Measurements from ENCODE around the gene F2RL2.

Gene F2RL2

DNA sequence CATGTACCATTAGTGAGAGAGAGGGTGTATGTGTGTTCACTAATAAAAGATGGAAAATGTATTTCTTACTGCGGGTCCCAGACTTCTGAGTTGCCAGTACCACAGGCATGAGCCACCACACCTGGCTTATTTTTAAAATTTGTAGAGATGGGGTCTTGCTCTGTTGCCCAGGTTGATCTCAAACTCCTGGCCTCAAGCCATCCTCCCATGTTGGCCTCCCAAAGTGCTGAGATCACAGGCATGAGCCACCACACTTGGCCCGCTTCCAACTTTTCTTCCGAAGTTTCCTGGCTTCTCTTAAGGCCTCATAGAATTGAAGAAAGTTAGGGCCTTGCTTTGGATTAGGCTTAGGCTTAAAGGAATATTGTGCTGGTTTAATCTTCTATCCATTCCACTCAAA lies 40.4 kb upstream of the F2RL2 start:
- TF ChIP-seq, protein P1, sequence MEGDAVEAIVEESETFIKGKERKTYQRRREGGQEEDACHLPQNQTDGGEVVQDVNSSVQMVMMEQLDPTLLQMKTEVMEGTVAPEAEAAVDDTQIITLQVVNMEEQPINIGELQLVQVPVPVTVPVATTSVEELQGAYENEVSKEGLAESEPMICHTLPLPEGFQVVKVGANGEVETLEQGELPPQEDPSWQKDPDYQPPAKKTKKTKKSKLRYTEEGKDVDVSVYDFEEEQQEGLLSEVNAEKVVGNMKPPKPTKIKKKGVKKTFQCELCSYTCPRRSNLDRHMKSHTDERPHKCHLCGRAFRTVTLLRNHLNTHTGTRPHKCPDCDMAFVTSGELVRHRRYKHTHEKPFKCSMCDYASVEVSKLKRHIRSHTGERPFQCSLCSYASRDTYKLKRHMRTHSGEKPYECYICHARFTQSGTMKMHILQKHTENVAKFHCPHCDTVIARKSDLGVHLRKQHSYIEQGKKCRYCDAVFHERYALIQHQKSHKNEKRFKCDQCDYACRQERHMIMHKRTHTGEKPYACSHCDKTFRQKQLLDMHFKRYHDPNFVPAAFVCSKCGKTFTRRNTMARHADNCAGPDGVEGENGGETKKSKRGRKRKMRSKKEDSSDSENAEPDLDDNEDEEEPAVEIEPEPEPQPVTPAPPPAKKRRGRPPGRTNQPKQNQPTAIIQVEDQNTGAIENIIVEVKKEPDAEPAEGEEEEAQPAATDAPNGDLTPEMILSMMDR (IDR thresholded peaks at IDR 0.05; ENCODE audit: low read depth, low read length): no peak

DNA sequence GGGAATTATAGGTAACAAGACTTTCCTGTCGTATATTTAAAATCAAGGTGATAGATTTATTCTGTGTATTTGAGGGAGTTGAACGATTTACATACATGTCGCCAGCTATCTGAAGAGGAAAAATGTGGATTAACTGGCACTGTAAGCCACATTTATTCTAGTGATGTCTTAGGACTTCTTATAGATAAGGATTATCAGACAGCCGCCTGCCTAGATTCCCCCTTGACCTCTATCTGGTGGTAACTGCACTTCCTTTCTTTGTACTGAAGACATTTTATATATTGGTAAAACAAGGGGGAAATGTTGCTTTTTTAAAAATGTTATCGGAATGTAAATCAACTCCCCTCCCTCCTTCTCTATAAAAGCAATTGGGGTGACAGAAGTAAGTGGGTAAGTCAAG lies 39.3 kb upstream of the F2RL2 start:
- Histone ChIP-seq H3K27me3 (peaks cover 18% of the 10 kb centered on the region), H3K9me3 (no peaks in the 10 kb centered on the region), H3K36me3 (no peaks in the 10 kb centered on the region), H3K4me3 (ENCODE audit: low read depth, low read length) (no peak overlapping the region), H3K4me1 (no peaks in the 10 kb centered on the region)
- TF ChIP-seq, protein P1 (IDR thresholded peaks at IDR 0.05; ENCODE audit: low read depth, low read length): no peak
- DNase-seq: no peak

More for the DNA sequence above, 40.4 kb upstream of the F2RL2 start:
- H3K4me3 ChIP-seq (ENCODE audit: low read depth, low read length): no peak overlapping the region
- no peaks in the 10 kb centered on the region for H3K9me3 ChIP-seq
- DNase-seq: no peak
- no peaks in the 10 kb centered on the region for H3K4me1 ChIP-seq
- H3K36me3 ChIP-seq: no peaks in the 10 kb centered on the region
- peaks cover 12% of the 10 kb centered on the region; the same call in 1 of the 2 replicates for H3K27me3 ChIP-seq

DNA sequence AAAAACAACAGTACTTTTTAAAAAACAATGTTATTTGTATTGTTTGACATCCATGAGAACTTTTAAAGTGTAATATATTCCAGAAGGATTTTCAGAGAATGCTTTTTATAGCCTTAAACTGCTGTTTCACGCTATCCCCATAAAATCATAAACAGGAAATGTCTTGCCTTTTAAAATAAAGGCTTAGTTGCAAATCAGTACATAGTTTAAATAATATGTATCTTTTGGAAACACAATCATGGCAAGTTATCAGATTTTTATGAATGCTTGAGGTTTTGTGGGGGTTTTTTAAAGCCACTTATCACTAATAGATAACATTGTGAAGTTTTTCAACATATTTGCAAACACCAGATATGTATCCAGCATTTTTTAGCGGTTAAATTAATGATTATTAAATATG lies 37.2 kb upstream of the F2RL2 start:
- H3K4me1 ChIP-seq: no peaks in the 10 kb centered on the region
- TF ChIP-seq, protein P1 (IDR thresholded peaks at IDR 0.05; ENCODE audit: low read depth, low read length): no peak
- no peaks in the 10 kb centered on the region for H3K9me3 ChIP-seq
- no peak for DNase-seq
- no peaks in the 10 kb centered on the region for H3K36me3 ChIP-seq
- no peak overlapping the region for H3K4me3 ChIP-seq (ENCODE audit: low read depth, low read length)
- peaks cover 27% of the 10 kb centered on the region for H3K27me3 ChIP-seq

DNA sequence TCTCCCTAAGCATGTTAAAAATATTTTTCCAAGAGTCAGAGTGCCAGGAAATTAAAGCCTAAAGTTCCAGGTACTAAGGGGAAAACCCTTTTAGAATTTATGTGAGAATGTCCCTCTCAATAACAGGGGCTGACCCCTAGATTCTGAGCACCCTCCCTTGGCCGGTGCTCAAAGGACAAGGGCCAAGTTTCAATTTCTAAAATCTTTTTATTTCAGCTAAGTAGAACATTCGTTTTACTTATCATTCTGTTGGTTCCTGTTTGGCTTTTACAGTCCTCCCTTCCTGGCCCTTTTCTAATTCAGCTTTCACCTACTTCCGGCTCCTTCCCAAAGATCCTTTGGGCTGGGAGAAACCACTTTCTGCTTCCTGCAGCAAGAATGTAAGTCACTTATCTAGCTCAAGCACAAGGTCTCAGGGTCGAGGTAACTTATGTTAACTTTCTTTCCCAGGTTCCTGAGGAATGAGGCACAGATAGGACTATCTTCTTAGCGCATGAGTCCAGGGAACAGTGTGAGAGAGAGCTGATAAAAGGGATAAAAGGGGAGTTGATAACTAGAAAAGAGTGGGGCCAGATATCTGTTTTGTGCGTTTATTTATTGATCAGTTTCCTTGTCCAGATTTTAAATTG lies 34.6 kb upstream of the F2RL2 start:
- TF ChIP-seq, protein P1 (IDR thresholded peaks at IDR 0.05; ENCODE audit: low read depth, low read length): no peak
- Histone ChIP-seq H3K4me1 (no peaks in the 10 kb centered on the region), H3K4me3 (ENCODE audit: low read depth, low read length) (no peak overlapping the region), H3K27me3 (peaks cover 35% of the 10 kb centered on the region), H3K36me3 (no peaks in the 10 kb centered on the region), H3K9me3 (no peaks in the 10 kb centered on the region)
- no peak for DNase-seq

DNA sequence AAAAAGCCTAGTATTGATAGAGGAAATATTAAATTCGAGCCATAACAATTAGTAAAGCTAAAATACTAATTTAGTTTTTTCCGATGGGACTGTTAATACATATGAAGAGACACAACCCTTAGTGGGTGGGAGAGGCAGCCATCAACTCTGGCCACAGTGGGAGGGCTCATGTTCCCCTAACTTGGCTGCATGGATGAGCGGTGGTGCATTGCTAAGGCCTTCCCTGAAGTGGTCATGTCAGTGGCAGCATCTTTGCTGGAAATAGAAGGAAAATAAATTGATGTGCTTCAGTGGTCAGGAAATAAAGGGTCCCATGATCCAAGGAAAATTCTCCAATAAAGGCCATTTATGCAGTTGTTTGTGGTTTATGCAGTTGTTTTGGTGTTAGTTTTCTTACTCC lies 33.9 kb upstream of the F2RL2 start:
- TF ChIP-seq, protein P1 (IDR thresholded peaks at IDR 0.05; ENCODE audit: low read depth, low read length): no peak
- no peak overlapping the region for H3K4me3 ChIP-seq (ENCODE audit: low read depth, low read length)
- peaks cover 39% of the 10 kb centered on the region for H3K27me3 ChIP-seq
- DNase-seq: no peak
- H3K4me1 ChIP-seq: no peaks in the 10 kb centered on the region
- no peaks in the 10 kb centered on the region for H3K9me3 ChIP-seq
- no peaks in the 10 kb centered on the region for H3K36me3 ChIP-seq

DNA sequence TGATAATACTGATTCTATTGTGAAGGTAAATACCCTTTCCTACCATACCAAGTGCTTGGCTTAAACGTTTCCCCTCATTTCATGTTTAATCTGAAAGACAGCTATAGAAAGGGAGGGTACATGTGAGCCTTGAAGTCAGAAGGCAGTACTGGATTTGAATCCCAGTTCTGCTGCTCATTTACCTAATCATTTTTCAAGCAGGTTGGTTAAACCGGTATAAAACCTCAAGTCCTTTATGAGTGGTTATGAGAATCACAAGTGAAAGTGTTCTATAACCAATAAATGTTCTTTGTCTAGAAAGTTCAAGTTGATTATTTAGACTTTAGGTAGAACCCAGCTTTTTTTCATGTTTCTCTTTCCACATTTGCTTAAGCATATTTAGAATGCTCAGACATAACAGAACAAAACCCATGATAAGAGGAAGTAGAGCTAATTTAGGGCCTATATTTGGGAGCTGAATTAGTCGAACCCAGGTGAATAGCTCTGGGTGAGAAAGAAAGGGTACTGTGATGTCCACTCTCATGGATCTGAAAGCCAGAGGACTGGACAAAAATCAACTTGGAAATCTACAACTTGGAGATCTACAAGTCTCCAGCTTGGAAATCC lies 29.7 kb upstream of the F2RL2 start:
- Histone ChIP-seq H3K4me1 (no peaks in the 10 kb centered on the region), H3K27me3 (peaks cover 28% of the 10 kb centered on the region), H3K4me3 (ENCODE audit: low read depth, low read length) (no peak overlapping the region), H3K36me3 (no peaks in the 10 kb centered on the region), H3K9me3 (no peaks in the 10 kb centered on the region)
- DNase-seq: no peak
- TF ChIP-seq, protein P1 (IDR thresholded peaks at IDR 0.05; ENCODE audit: low read depth, low read length): no peak
